K562 (cell line): ENCODE results near the gene IGDCC3. TPM values are rescaled to one million over a fixed set of nuclear protein-coding genes. Genes with fewer than 3 reads are reported as not detected.

Experiments used
- PREB ChIP-seq: sonication (generic); formaldehyde crosslinking; IDR thresholded peaks from 2 replicates; pipeline ENCODE4 v1.8.1; 2023; ENCODE audit warnings: mild to moderate bottlenecking, missing genetic modification reagents
- SAP30 ChIP-seq: fragments of 200-600 bp; sonication (generic); IDR thresholded peaks from 2 replicates; pipeline ENCODE4 v1.6.1; 2012; ENCODE audit warnings: borderline replicate concordance, low read depth, mild to moderate bottlenecking, moderate library complexity, low read length, control low read depth, inconsistent platforms; ENCODE audit not compliant: insufficient read depth, poor library complexity, severe bottlenecking
- polyA plus RNA-seq, 8 experiments: library from polyadenylated mRNA; depleted of rRNA in 4 of 8; stranded (reverse) in 5 of 8; unstranded in 3 of 8; fragments of >200 nt; fragmentation: Nextera tagmentation in 2 of 8; fragmentation: Illumina TruSeq in 1 of 8; extraction: Ambion mirVana in 2 of 8; extraction: Trizol in 1 of 8; gene quantifications; 2 replicates each; pipeline versions ENCODE4 v1.2.1 to v1.2.3, GENCODE V29; 2011 to 2014; ENCODE audit warnings: inconsistent platforms in 1 of 8, missing spikeins in 1 of 8
- total RNA-seq, 7 experiments: library from RNA; depleted of rRNA in 6 of 7; stranded (reverse); fragments of >200 nt in 6 of 7; fragmentation: Illumina TruSeq in 2 of 7; extraction: Trizol in 2 of 7; gene quantifications; 2 replicates each; pipeline versions ENCODE4 v1.2.1 to v1.2.3, GENCODE V29; 2011 to 2021; ENCODE audit warnings: low replicate concordance in 1 of 7
- TF ChIP-seq, protein P1 (sequence below), 2 experiments: fragments of 450-650 bp; formaldehyde crosslinking in 1 of 2; IDR thresholded peaks; 2 replicates each; pipeline versions ENCODE4 v1.4.0 to v1.6.1; 2014 to 2020; ENCODE audit warnings: mild to moderate bottlenecking in 2 of 2, borderline replicate concordance in 1 of 2, low read depth in 1 of 2
- TF ChIP-seq, protein P2 (sequence below): IDR thresholded peaks from 3 replicates; pipeline ENCODE4 v1.6.1; 2011; ENCODE audit warnings: borderline replicate concordance, mild to moderate bottlenecking; ENCODE audit not compliant: insufficient read length, insufficient read depth

The IGDCC3 gene
- total and polyA plus RNA-seq, 9 of the 15 experiments (the other 6 are each of a cell fraction or from before 2014, with no cell fraction given), result not detected

GRCh38 chr15:65330934-65331645 is 46.7 kb downstream of the IGDCC3 start (continued):
- TF ChIP-seq, protein P1, sequence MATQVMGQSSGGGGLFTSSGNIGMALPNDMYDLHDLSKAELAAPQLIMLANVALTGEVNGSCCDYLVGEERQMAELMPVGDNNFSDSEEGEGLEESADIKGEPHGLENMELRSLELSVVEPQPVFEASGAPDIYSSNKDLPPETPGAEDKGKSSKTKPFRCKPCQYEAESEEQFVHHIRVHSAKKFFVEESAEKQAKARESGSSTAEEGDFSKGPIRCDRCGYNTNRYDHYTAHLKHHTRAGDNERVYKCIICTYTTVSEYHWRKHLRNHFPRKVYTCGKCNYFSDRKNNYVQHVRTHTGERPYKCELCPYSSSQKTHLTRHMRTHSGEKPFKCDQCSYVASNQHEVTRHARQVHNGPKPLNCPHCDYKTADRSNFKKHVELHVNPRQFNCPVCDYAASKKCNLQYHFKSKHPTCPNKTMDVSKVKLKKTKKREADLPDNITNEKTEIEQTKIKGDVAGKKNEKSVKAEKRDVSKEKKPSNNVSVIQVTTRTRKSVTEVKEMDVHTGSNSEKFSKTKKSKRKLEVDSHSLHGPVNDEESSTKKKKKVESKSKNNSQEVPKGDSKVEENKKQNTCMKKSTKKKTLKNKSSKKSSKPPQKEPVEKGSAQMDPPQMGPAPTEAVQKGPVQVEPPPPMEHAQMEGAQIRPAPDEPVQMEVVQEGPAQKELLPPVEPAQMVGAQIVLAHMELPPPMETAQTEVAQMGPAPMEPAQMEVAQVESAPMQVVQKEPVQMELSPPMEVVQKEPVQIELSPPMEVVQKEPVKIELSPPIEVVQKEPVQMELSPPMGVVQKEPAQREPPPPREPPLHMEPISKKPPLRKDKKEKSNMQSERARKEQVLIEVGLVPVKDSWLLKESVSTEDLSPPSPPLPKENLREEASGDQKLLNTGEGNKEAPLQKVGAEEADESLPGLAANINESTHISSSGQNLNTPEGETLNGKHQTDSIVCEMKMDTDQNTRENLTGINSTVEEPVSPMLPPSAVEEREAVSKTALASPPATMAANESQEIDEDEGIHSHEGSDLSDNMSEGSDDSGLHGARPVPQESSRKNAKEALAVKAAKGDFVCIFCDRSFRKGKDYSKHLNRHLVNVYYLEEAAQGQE (IDR thresholded peaks at IDR 0.05; ENCODE audit: borderline replicate concordance), result peak; percentile 87
- TF ChIP-seq, protein P1 (CRISPR knock-in tag; IDR thresholded peaks at IDR 0.05; ENCODE audit: low read depth), result no peak
- TF ChIP-seq, protein P2, sequence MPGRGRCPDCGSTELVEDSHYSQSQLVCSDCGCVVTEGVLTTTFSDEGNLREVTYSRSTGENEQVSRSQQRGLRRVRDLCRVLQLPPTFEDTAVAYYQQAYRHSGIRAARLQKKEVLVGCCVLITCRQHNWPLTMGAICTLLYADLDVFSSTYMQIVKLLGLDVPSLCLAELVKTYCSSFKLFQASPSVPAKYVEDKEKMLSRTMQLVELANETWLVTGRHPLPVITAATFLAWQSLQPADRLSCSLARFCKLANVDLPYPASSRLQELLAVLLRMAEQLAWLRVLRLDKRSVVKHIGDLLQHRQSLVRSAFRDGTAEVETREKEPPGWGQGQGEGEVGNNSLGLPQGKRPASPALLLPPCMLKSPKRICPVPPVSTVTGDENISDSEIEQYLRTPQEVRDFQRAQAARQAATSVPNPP, result no peak
- TF ChIP-seq PREB (CRISPR knock-in tag) (no peak), SAP30 (no peak)
